ENCODE results near the gene SCN4B. TPM values are rescaled to one million over a fixed set of nuclear protein-coding genes. Genes with fewer than 3 reads are reported as not detected.

SCN4B gene
- total RNA-seq, 1 donor from 2014 or later, result 1.9 TPM

DNA sequence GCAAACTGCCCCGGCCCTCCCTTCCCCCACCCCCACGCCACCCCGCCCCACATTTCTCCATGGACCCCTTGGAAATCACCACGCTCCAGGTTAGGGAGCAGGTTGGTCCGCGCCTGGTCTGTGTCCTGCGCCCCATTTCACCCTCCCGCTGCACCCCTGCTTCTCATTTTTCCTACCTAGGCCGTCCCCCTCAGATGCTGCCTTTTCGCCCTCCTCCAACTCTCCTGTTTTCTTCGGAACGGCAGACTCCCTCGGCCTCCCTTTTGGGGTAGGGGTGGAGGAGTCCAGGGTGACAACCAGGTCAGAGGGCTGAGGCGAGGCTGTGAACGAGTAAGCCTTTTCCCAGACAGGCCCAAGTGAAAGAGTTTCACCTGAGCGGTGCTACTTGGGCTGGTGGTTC is 893 bp upstream of the SCN4B start:
- DNase-seq (ENCODE audit: low spot score in 2 of 2, unreplicated experiment in 2 of 2), result no peak
- no peak overlapping the region for H3K27ac Mint-ChIP-seq
- peaks cover 19% of the 10 kb centered on the region for H3K4me1 Mint-ChIP-seq
- peak overlapping the region; percentile 66 for H3K4me3 Mint-ChIP-seq
- H3K9me3 Mint-ChIP-seq, result no peaks in the 10 kb centered on the region
- peaks cover 98% of the 10 kb centered on the region for H3K27me3 Mint-ChIP-seq (ENCODE audit: low read depth)
- no peaks in the 10 kb centered on the region for H3K36me3 Mint-ChIP-seq
- TF ChIP-seq CTCF (IDR thresholded peaks at IDR 0.05; ENCODE audit: unreplicated experiment), result no peak

GRCh38 chr11:118152020-118152551 is 537 bp downstream of the SCN4B start:
- peaks cover 24% of the 10 kb centered on the region for H3K4me1 Mint-ChIP-seq
- H3K36me3 Mint-ChIP-seq, result no peaks in the 10 kb centered on the region
- TF ChIP-seq CTCF (IDR thresholded peaks at IDR 0.05; ENCODE audit: unreplicated experiment), result no peak
- H3K9me3 Mint-ChIP-seq, result no peaks in the 10 kb centered on the region
- peak overlapping the region; percentile 67 for H3K4me3 Mint-ChIP-seq
- H3K27me3 Mint-ChIP-seq (ENCODE audit: low read depth), result peaks cover 98% of the 10 kb centered on the region
- no peak overlapping the region for H3K27ac Mint-ChIP-seq
- no peak for DNase-seq (ENCODE audit: low spot score in 2 of 2, unreplicated experiment in 2 of 2)

DNA sequence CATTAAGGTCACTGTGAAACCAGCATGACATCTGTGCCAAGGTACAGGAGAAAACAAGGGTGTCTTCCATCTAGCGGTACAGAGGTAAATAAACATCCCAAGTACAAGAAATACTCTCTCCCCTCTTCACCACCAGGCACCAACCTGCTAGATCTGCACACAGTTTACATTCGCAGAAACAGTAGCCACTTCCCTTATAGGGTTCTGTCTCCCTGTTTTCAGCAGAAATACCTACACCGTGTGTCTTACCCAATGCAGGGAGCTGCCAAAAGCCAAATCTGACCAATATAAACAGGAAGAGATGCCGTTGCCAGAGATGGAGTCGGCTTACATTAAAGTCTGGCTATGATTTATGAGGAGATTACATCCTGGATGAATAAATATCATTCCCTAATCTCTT is 1.2 kb downstream of the SCN4B start:
- Mint-ChIP-seq H3K4me3 (no peak overlapping the region), H3K27me3 (ENCODE audit: low read depth) (peaks cover 98% of the 10 kb centered on the region), H3K9me3 (no peaks in the 10 kb centered on the region), H3K36me3 (no peaks in the 10 kb centered on the region), H3K4me1 (peaks cover 17% of the 10 kb centered on the region), H3K27ac (no peak overlapping the region)
- TF ChIP-seq CTCF (IDR thresholded peaks at IDR 0.05; ENCODE audit: unreplicated experiment), result no peak
- no peak for DNase-seq (ENCODE audit: low spot score in 2 of 2, unreplicated experiment in 2 of 2)

- H3K36me3 Mint-ChIP-seq, result no peaks in the 10 kb centered on the region
- H3K27me3 Mint-ChIP-seq (ENCODE audit: low read depth), result peaks cover 94% of the 10 kb centered on the region
- no peak overlapping the region for H3K27ac Mint-ChIP-seq
- peaks cover 17% of the 10 kb centered on the region for H3K4me1 Mint-ChIP-seq
- no peak for TF ChIP-seq CTCF (IDR thresholded peaks at IDR 0.05; ENCODE audit: unreplicated experiment)
- no peak overlapping the region for H3K4me3 Mint-ChIP-seq
- H3K9me3 Mint-ChIP-seq, result no peaks in the 10 kb centered on the region
- no peak for DNase-seq (ENCODE audit: low spot score in 2 of 2, unreplicated experiment in 2 of 2)
These were observed 3.1 kb downstream of the SCN4B start for GRCh38 chr11:118149493-118149892.

DNA sequence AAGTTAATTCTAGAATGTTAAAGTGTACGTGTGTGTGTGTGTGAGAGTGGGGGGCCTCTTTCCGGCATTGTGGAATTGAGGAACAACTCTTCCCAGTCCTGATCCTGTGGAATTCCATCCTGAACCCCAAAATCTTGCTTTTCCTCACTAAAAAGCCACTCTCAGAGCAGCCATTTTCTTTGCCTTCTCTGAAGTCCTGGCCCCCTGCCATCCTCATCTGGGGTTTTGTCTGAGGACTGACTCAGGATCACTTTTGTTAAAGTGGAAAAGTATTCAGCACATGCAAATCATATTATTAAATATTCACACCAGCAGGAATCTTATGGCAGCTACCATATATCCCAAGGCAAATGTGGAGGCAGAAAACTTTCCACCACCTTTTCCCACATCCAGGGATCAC is 3.8 kb downstream of the SCN4B start:
- TF ChIP-seq CTCF (IDR thresholded peaks at IDR 0.05; ENCODE audit: unreplicated experiment), result no peak
- H3K27me3 Mint-ChIP-seq (ENCODE audit: low read depth), result peaks cover 94% of the 10 kb centered on the region
- H3K9me3 Mint-ChIP-seq, result no peaks in the 10 kb centered on the region
- H3K36me3 Mint-ChIP-seq, result no peaks in the 10 kb centered on the region
- peaks cover 15% of the 10 kb centered on the region for H3K4me1 Mint-ChIP-seq
- H3K27ac Mint-ChIP-seq, result no peak overlapping the region
- H3K4me3 Mint-ChIP-seq, result no peak overlapping the region
- no peak for DNase-seq (ENCODE audit: low spot score in 2 of 2, unreplicated experiment in 2 of 2)

GRCh38 chr11:118148240-118148639 is 4.4 kb downstream of the SCN4B start:
- H3K27me3 Mint-ChIP-seq (ENCODE audit: low read depth), result peaks cover 94% of the 10 kb centered on the region
- H3K27ac Mint-ChIP-seq, result no peak overlapping the region

More at GRCh38 chr11:118148240-118148639, 4.4 kb downstream of the SCN4B start:
- Mint-ChIP-seq H3K9me3 (no peaks in the 10 kb centered on the region), H3K4me3 (no peak overlapping the region), H3K4me1 (peaks cover 11% of the 10 kb centered on the region), H3K36me3 (no peaks in the 10 kb centered on the region)
- no peak for TF ChIP-seq CTCF (IDR thresholded peaks at IDR 0.05; ENCODE audit: unreplicated experiment)
- DNase-seq (ENCODE audit: low spot score in 2 of 2, unreplicated experiment in 2 of 2), result no peak
